HG02763 (cell line): ENCODE measurements around the gene MEGF11.

Source experiments
- ATAC-seq: cut with Tn5 transposase; IDR thresholded peaks from one replicate; pipeline ENCODE4 v1.9.1; 2021; ENCODE audit warnings: mild to moderate bottlenecking, moderate library complexity; ENCODE audit not compliant: unreplicated experiment

The MEGF11 gene

GRCh38 chr15:66071160-66071920, 182.2 kb downstream of the MEGF11 start:
- ATAC-seq = no peak

GRCh38 chr15:66070220-66070934, 183.2 kb downstream of the MEGF11 start:
- no peak for ATAC-seq

DNA sequence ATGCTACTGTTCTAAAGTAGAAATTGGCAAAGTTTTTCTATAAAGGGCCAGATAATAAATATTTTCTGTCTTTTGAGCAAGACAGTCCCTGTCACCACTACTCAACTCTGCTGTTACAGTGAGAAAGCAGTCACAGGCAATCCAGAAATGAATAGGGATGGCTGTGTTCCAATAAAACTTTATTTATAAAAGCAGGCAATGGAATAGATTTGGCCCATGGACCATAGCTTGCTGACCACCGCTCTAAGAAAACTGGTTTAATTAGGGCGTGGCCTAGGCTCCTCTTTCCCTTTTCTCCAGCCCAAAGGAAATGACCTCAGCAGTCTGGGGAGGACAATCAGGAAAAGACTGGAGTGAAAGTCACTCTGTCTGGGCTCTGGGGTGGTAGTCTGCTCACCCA, 183.8 kb downstream of the MEGF11 start:
- no peak for ATAC-seq

GRCh38 chr15:66068801-66069200, 184.7 kb downstream of the MEGF11 start:
- ATAC-seq = no peak

- ATAC-seq = no peak
These were observed 185.9 kb downstream of the MEGF11 start for GRCh38 chr15:66067687-66068086.

GRCh38 chr15:66066481-66066880, 187.1 kb downstream of the MEGF11 start:
- ATAC-seq = no peak

DNA sequence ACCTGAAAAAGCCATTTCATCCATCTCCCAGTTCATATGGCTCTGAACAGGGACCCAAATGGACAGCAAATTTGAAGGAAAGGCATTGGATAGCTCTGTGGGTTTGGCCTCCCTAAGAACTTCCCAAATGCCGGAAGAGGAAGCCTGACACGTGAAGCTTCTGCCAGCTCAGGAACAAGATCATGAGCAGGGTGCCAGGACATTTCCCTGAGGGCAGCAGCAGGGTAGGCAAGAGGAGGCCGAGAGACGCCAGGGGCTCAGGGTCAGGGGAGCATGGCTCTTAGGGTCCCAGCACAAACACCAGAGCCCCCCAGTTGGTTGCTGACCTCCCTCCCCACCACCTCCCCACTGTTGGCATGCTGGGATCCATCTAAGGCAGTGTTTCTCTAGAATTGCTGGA, 187.5 kb downstream of the MEGF11 start:
- ATAC-seq = no peak

- no peak for ATAC-seq
These were observed 188.2 kb downstream of the MEGF11 start for GRCh38 chr15:66065325-66065724.

DNA sequence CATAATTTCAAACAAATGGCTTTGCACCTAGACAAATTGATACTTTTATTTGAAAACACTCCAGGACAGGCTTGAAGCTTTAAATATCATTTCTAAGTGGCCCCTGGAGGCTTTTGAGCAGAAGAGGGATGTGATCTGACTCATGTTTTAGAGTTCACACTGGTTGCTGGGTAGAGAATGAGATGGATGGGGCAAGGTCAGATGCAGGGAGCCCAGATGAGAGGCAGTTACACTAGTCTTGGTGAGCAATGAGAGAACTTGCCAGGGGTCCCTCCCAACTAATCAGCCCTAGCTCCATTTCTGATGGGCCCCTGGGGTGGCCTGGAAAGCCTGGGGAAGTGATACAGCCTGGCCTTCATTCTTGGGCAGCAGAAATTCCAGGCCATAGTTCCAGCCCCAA, 190.4 kb downstream of the MEGF11 start:
- no peak for ATAC-seq

DNA sequence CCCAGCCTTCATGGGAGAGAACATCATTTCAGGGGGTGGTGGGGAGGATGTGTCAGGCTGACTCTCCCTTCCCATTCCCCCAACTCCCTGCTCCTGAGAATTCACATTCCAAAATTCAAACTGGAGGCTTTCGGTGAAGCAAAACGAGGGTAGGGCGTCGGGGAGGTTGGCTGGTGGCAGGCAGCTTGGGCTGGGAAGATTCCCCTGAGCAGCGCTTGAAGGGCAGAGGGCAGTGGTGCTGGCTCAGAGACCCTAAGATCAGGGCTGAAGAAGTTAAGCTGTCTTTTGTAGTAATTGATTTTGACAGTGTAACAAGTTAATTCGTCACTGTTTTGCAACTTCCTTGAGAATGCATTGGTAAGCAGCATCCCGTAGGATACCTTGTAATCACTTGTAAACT, 196.5 kb downstream of the MEGF11 start:
- no peak for ATAC-seq

- ATAC-seq = no peak
These were observed 199.6 kb downstream of the MEGF11 start for GRCh38 chr15:66053991-66054390.

DNA sequence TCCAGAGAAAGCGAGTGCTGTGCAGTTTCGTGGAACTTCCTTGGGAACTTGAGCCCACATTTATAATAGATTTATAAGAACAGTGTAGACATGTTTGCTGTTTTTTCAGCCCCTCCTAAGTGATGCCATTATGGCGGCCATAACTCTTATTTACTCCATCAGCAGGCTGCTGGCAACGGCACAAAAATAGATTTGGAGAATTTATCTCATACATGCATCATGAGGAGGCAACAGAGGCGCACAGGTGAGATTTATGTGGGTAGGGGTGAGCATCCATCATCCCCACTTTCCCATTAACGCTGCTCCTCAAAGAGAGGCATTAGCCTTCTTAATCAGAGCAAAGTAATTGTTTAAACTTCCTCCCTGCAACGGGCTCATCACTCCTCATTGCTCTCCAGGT, 201.7 kb downstream of the MEGF11 start:
- no peak for ATAC-seq

- ATAC-seq = no peak
These were observed 203.3 kb downstream of the MEGF11 start for GRCh38 chr15:66050264-66050663.

DNA sequence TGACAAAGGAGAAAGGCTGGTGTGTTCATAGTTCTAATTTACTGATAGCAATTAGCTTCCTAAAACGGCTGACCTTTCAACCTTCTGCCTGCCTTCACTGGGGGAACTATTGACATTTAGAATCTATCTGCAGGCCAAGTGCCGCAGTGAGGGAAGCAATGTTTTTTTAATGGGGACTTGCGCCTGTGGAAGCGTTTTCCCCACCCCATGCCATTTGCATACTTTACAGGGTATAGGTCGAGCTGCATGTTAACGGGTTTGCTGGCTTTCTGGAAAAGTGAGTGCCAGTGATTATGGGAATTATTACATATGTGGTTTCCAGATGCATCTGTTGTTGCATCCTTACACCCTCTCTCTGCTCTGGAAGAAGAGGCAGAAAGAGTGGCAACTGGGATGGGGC, 204.2 kb downstream of the MEGF11 start:
- ATAC-seq = no peak

- ATAC-seq = no peak
These were observed 206.1 kb downstream of the MEGF11 start for GRCh38 chr15:66047321-66048024.

- ATAC-seq = no peak
These were observed 206.8 kb downstream of the MEGF11 start for GRCh38 chr15:66046751-66047150.

DNA sequence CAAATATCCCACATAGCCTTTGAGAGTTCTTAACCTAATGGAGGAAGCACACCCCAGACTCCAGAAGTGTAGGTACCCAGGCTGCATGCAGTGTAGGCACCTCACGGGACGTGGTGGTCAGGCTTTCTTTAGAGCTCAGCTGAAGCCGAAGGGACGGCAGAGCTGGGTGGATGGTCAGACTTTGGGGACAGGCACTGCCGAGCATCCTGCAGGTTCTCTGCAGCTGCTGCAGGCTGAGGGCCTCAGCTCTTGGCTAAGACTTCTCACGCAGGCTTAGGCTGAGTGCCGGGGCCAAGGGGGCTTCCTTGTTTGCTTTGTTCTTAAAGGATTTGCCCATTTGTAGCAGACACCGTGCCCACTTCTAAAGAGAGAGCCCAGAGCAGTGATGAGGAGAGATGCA, 207.2 kb downstream of the MEGF11 start:
- ATAC-seq = no peak

GRCh38 chr15:66045542-66045941, 208.0 kb downstream of the MEGF11 start:
- no peak for ATAC-seq

DNA sequence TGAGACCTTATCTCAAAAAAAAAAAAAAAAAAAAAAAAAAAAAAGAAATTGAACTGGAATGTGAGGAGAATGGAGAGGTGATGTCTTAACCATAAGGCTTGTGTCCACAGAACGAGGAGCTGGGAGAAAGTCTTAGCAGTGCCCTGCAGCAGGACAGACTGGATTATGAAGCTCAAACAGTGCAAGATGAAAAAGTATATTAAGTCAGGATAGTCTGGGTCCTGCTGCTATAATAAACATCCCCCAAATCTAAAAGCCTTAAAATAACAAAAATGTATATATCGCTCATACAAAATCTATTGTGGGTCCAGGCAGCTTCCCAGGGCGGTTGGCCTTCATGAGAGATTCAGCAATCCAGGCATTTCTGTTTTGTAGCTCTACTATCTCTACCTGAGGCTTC, 208.7 kb downstream of the MEGF11 start:
- ATAC-seq = no peak

DNA sequence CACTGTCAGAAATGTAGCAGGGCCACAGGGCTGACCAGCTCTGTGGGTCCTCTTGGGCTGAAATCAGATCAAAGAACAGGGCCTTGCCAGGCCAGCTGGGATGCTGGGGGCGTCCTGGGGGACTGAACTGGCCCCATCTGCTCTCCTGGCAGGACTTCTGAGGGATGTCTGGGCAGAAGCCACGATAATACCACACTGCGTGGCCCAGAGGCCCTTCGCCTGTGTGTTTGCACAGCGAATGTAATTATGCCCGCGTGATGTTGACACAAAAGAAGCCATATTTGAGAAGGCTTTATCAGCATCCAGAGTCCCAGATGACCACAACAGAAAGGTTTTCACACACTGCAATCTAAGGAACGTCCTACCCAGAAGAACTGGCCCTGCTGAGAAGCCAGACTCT, 210.3 kb downstream of the MEGF11 start:
- no peak for ATAC-seq

- ATAC-seq = no peak
These were observed 210.9 kb downstream of the MEGF11 start for GRCh38 chr15:66042624-66043023.

GRCh38 chr15:66041276-66041675, 212.3 kb downstream of the MEGF11 start:
- no peak for ATAC-seq
